Panc1 (cell line): ENCODE measurements around the gene NRP1.

Experiments
- CTCF ChIP-seq: fragments of 450-650 bp; IDR thresholded peaks from 2 replicates; pipeline ENCODE4 v1.5.1; 2017; ENCODE audit warnings: mild to moderate bottlenecking
- POLR2AphosphoS5 ChIP-seq: IDR thresholded peaks from 2 replicates; pipeline ENCODE4 v1.6.1; 2012; ENCODE audit warnings: mild to moderate bottlenecking, low read depth, low read length, moderate library complexity
- REST ChIP-seq, 2 experiments: IDR thresholded peaks; 2 replicates each; pipeline ENCODE4 v1.6.1; 2011 to 2012; ENCODE audit warnings: low read depth in 2 of 2, control low read depth in 1 of 2, low read length in 1 of 2, mild to moderate bottlenecking in 1 of 2, moderate library complexity in 1 of 2; ENCODE audit not compliant: insufficient read depth in 1 of 2
- TCF7L2 ChIP-seq: IDR thresholded peaks from 2 replicates; pipeline ENCODE4 v1.6.1; 2011; ENCODE audit warnings: mild to moderate bottlenecking, low read depth, low read length, inconsistent platforms

GRCh38 chr10:33217854-33218253 is 116.6 kb downstream of the NRP1 start:
- TF ChIP-seq CTCF, result no peak
- no peak for TF ChIP-seq TCF7L2
- TF ChIP-seq REST (IDR thresholded peaks at IDR 0.05; ENCODE audit: insufficient read depth in 1 of 2, low read depth in 2 of 2, low read length in 1 of 2), result no peak
- no peak for TF ChIP-seq POLR2AphosphoS5
